HFF-Myc (cell line): ENCODE results near the gene PPOX.

Experiments used
- DNase-seq: peaks from one replicate; pipeline ENCODE4 v3.0.0-alpha.2; 2011; ENCODE audit warnings: low read depth; ENCODE audit errors: extremely low read depth
- H3K4me3 ChIP-seq: replicated peaks from 2 replicates; pipeline ENCODE4 v1.5.1; 2011; ENCODE audit warnings: low read depth, mild to moderate bottlenecking, control low read depth, low read length
- TF ChIP-seq, protein P1 (sequence below): IDR thresholded peaks from 2 replicates; pipeline ENCODE4 v1.5.1; 2012; ENCODE audit warnings: mild to moderate bottlenecking, low read depth, low read length, control low read depth; ENCODE audit errors: missing control alignments

The PPOX gene

GRCh38 chr1:161191971-161192370 lies 25.7 kb downstream of the PPOX start:
- DNase-seq = no peak
- TF ChIP-seq, protein P1, sequence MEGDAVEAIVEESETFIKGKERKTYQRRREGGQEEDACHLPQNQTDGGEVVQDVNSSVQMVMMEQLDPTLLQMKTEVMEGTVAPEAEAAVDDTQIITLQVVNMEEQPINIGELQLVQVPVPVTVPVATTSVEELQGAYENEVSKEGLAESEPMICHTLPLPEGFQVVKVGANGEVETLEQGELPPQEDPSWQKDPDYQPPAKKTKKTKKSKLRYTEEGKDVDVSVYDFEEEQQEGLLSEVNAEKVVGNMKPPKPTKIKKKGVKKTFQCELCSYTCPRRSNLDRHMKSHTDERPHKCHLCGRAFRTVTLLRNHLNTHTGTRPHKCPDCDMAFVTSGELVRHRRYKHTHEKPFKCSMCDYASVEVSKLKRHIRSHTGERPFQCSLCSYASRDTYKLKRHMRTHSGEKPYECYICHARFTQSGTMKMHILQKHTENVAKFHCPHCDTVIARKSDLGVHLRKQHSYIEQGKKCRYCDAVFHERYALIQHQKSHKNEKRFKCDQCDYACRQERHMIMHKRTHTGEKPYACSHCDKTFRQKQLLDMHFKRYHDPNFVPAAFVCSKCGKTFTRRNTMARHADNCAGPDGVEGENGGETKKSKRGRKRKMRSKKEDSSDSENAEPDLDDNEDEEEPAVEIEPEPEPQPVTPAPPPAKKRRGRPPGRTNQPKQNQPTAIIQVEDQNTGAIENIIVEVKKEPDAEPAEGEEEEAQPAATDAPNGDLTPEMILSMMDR = no peak
- H3K4me3 ChIP-seq = no peak overlapping the region

- H3K4me3 ChIP-seq = no peak overlapping the region
- TF ChIP-seq, protein P1 = peak; percentile 95
- no peak for DNase-seq
Measured at GRCh38 chr1:161192476-161193465, 26.5 kb downstream of the PPOX start.

DNA sequence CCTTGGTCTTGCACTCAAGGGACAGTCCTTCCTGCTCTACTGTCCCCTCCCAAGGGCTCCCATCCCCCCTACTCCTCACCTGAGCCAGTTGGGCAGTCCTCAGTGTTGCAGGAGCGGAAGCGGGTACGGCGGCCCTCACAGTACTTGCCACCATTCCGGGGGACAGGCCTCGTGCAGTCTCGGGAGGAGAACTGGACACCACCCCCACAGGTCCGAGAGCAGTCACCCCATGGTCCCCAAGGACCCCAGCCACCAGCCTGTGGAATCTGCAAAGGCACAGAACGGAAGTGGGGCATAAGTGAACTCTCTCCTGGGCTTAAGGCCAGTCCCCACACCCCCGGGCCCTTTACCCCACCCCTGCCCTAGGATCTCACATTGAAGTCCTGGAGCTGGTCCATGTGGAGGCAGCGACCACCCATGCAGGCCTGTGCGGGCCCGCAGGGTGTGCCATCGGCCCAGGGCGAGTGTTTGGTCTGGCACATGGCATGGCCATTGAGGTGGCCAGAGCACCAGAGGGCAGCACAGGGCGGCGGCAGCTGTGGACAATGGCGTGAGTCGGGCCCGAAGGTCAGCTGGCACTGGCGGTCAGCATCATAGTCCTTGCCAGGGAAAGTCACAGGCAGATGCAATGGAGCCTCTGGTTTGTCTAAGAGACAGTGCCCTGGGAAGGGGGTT lies 27.5 kb downstream of the PPOX start:
- H3K4me3 ChIP-seq = no peak overlapping the region
- no peak for DNase-seq
- TF ChIP-seq, protein P1 = no peak

DNA sequence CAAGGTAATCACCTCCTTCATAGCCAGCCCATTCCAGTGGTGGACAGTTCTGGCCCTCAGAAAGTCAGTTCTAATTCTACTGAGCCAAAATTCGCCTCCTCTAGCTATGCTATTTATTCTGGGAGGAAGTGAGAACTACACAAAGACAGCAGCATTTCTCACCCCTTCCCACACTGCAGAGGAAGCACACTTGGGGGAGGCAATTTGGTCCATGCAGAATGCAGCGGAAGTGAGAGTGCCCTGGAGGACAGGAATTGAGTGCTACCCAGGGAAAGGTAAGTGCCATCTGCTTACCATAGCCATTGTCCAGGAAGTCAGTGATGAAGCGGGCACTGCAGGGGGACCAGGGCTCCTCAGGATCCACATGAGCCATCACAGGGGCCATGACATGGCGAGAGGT lies 28.9 kb downstream of the PPOX start:
- H3K4me3 ChIP-seq = no peak overlapping the region
- DNase-seq = no peak
- TF ChIP-seq, protein P1 = no peak

DNA sequence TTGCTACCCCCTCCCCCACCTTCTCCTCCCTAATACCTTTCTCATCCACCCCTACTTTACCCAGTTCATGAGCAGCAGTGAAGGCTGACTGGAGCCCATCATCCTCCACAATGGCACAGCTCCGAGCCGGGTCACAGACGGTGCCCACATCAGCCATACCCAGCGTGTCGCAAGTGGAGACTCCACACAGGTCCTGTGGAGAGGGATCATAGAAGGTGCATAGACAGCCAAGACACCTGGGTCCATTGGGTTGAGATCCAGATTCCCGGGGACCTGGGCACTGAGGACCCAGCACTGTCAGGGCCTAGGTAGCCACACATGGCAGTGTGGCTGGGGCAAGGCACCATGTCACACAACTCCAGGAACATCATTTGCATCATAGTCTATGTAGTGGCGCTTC lies 29.9 kb downstream of the PPOX start:
- H3K4me3 ChIP-seq = peak overlapping the region; percentile 47
- no peak for DNase-seq

More for the DNA sequence above, 29.9 kb downstream of the PPOX start:
- TF ChIP-seq, protein P1 = no peak
